B cell (primary cell): ENCODE data around the gene ADORA3. TPM values are rescaled to one million over a fixed set of nuclear protein-coding genes. Genes with fewer than 3 reads are reported as not detected.

Experiments used
- ATAC-seq: fragments of 200-7000 bp; cut with Tn5 transposase; one replicate; pipeline ENCODE4 v1.10.0; 2021; ENCODE audit warnings: low read depth, mild to moderate bottlenecking, moderate number of reproducible peaks, moderate library complexity
- CTCF ChIA-PET: fragments of 350-600 bp; sonication (Branson Sonifier 250); formaldehyde crosslinking; loops from one replicate; lab custom pipeline; 2021; ENCODE audit warnings: antibody characterized with exemption, inconsistent platforms; lab: Charles Lee
- POLR2A ChIA-PET: fragments of 350-600 bp; sonication (Branson Sonifier 250); formaldehyde crosslinking; loops from one replicate; lab custom pipeline; 2021; ENCODE audit warnings: antibody characterized with exemption; lab: Charles Lee
- DNase-seq: peaks from one replicate; pipeline ENCODE4 v3.0.0; 2013
- H2AFZ ChIP-seq: 2 replicates; pipeline ENCODE4 v1.6.1; 2012; ENCODE audit warnings: mild to moderate bottlenecking, low read depth, low read length; ENCODE audit not compliant: insufficient read depth, poor library complexity, severe bottlenecking
- H3K27ac ChIP-seq, 2 donors: 1 replicate in 1 of 2; 2 replicates in 1 of 2; pipeline ENCODE4 v1.5.1; 2012 to 2013; ENCODE audit warnings: low read length in 2 of 2, mild to moderate bottlenecking in 2 of 2, moderate library complexity in 1 of 2
- H3K27me3 ChIP-seq, 4 experiments: fragments of 200-600 bp in 1 of 4; sonication (generic) in 1 of 4; replicated peaks in 1 of 4; 1 replicate in 2 of 4; 2 replicates in 2 of 4; pipeline versions ENCODE4 v1.6.1 to v1.7.0; 2013 to 2016; ENCODE audit warnings: low read length in 3 of 4, mild to moderate bottlenecking in 2 of 4, mixed read lengths in 1 of 4, moderate library complexity in 1 of 4; ENCODE audit not compliant: insufficient read depth in 4 of 4, control insufficient read depth in 3 of 4; ENCODE audit errors: control extremely low read depth in 1 of 4
- H3K36me3 ChIP-seq, 2 experiments: replicated peaks in 1 of 2; 1 replicate in 1 of 2; 2 replicates in 1 of 2; pipeline versions ENCODE4 v1.6.1 to v1.7.1; 2013; ENCODE audit warnings: low read length in 1 of 2; ENCODE audit not compliant: insufficient read depth in 2 of 2, control insufficient read depth in 1 of 2; ENCODE audit errors: control extremely low read depth in 1 of 2, extremely low read depth in 1 of 2
- H3K4me1 ChIP-seq, 2 donors: fragments of 200-600 bp in 1 of 2; sonication (generic) in 1 of 2; 1 replicate in 1 of 2; 2 replicates in 1 of 2; pipeline versions ENCODE4 v1.5.1 to v1.6.1; 2013 to 2017; ENCODE audit warnings: low read length in 2 of 2; ENCODE audit not compliant: control insufficient read depth in 2 of 2, insufficient read depth in 2 of 2
- H3K4me2 ChIP-seq: replicated peaks from 2 replicates; pipeline ENCODE3; 2012; ENCODE audit warnings: mild to moderate bottlenecking, low read depth, low read length; ENCODE audit not compliant: poor library complexity, severe bottlenecking
- H3K4me3 ChIP-seq, 5 experiments: fragments of 200-600 bp in 1 of 5; sonication (generic) in 1 of 5; 1 replicate in 3 of 5; 2 replicates in 2 of 5; pipeline versions ENCODE4 v1.5.1 to v1.7.0; 2011 to 2016; ENCODE audit warnings: low read length in 4 of 5, mild to moderate bottlenecking in 4 of 5, low read depth in 2 of 5, control low read depth in 1 of 5, moderate library complexity in 1 of 5; ENCODE audit not compliant: insufficient read depth in 1 of 5; ENCODE audit errors: control extremely low read depth in 1 of 5, extremely low read depth in 1 of 5
- H3K79me2 ChIP-seq: fragments of 200-600 bp; sonication (generic); one replicate; pipeline ENCODE4 v1.6.0; 2016; ENCODE audit warnings: low read length; ENCODE audit not compliant: control insufficient read depth, insufficient read depth
- H3K9ac ChIP-seq: fragments of 200-600 bp; sonication (generic); 2 replicates; pipeline ENCODE4 v1.6.1; 2017; ENCODE audit warnings: mild to moderate bottlenecking, low read length, moderate library complexity
- H3K9me3 ChIP-seq, 3 donors: one replicate each; pipeline versions ENCODE4 v1.6.1 to v1.7.1; 2013; ENCODE audit warnings: low read length in 2 of 3; ENCODE audit not compliant: control insufficient read depth in 2 of 3, insufficient read depth in 1 of 3; ENCODE audit errors: control extremely low read depth in 1 of 3
- H4K20me1 ChIP-seq: 2 replicates; pipeline ENCODE4 v1.6.0; 2012; ENCODE audit warnings: mild to moderate bottlenecking, low read length; ENCODE audit not compliant: insufficient read depth, control insufficient read depth, poor library complexity, severe bottlenecking
- H3K27ac Mint-ChIP-seq: one replicate; pipeline ENCODE4 v1.8.0; 2021; ENCODE audit warnings: mixed read lengths
- H3K27me3 Mint-ChIP-seq: one replicate; pipeline ENCODE4 v1.8.0; 2021; ENCODE audit warnings: mixed read lengths
- H3K4me1 Mint-ChIP-seq: one replicate; pipeline ENCODE4 v1.8.0; 2021; ENCODE audit warnings: mixed read lengths
- H3K4me3 Mint-ChIP-seq: one replicate; pipeline ENCODE4 v1.8.0; 2021; ENCODE audit warnings: mixed read lengths
- H3K9me3 Mint-ChIP-seq: one replicate; pipeline ENCODE4 v1.8.0; 2022; ENCODE audit warnings: mixed read lengths; ENCODE audit not compliant: insufficient read depth
- EZH2 ChIP-seq: IDR thresholded peaks from 2 replicates; pipeline ENCODE4 v1.6.1; 2012; ENCODE audit warnings: borderline replicate concordance, low read depth, mild to moderate bottlenecking, moderate library complexity, low read length; ENCODE audit not compliant: insufficient read depth, poor library complexity, severe bottlenecking
- WGBS: methylation state at CpG from one replicate; pipeline ENCODE4 v1.1.5; 2013; ENCODE audit warnings: missing lambda C conversion rate; ENCODE audit not compliant: insufficient coverage; 5-methylcytosine and 5-hydroxymethylcytosine counted together
- intact Hi-C: fragments of 100-400 bp; cut with micrococcal nuclease; formaldehyde crosslinking; loops from one replicate; pipeline ENCODE4 v1.10.0; 2022
- polyA plus RNA-seq: library from polyadenylated mRNA; depleted of rRNA; stranded (reverse); fragments of >200 nt; gene quantifications from 2 replicates; pipeline ENCODE4 v1.2.3, GENCODE V29; 2012
- total RNA-seq, 2 donors: library from RNA; stranded (reverse); fragments of 120-200 nt in 1 of 2; gene quantifications; 1 replicate in 1 of 2; 2 replicates in 1 of 2; pipeline versions ENCODE4 v1.2.3 to v1.2.4, GENCODE V29; 2013 to 2022
- TF ChIP-seq, protein P1 (sequence below): fragments of 200-600 bp; IDR thresholded peaks from one replicate; pipeline ENCODE4 v1.8.0; 2022; ENCODE audit warnings: antibody characterized with exemption, mild to moderate bottlenecking

The ADORA3 gene
- total and polyA plus RNA-seq, 2 donors (not counting 1 experiment from before 2014, with no cell fraction given) = 0.04 to 0.39 TPM

DNA sequence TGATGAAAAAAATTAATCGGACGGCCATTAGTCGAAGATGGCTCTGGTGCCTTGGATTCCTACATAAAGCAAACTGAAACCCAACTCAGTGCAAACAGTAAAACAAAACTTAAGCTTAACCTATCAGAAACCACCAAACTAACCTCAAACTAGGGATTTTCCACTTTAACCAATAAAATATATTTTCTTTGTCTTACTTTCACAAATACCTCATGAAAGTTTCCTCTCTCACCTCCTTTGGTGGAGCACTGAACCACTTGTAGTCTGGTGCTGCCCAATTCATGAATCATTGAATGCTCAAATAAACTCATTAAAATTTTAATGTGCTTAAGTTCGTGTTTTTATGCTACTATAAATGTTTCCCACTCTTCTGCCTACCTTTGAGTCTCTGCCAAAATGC lies 7.0 kb downstream of the ADORA3 start:
- 96% methylated on average over 4 of the region's 4 CpGs for WGBS
- ATAC-seq = no peak
- intact Hi-C loops = no loop called here

DNA sequence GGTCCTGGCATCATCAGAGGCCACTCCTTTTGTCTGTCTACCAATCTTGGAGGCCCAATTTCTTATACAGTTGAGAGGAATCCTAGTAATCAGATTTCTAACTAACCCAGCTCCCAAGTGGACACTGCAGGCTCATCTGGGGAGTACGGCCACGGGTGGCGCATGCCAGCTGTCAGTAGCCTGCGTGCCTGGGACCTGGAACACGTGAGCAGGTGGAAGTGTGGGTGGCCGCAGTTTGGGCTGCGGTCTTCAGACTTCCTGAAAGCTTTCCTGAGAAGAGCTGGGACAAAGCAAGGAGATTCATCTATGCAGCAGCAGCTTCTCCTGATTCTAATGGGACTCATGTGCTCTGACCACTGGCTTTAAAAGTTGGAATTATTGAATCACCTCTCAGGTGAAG lies 12.4 kb downstream of the ADORA3 start:
- peaks cover 9% of the 10 kb centered on the region for H3K4me1 Mint-ChIP-seq
- intact Hi-C loops = no loop called here
- 96% methylated on average over 7 of the region's 7 CpGs for WGBS
- Histone ChIP-seq H4K20me1 (no peaks in the 10 kb centered on the region), H3K27me3 (no peaks in the 10 kb centered on the region), H3K79me2 (no peaks in the 10 kb centered on the region), H3K36me3 (no peaks in the 10 kb centered on the region), H3K4me2 (no peak overlapping the region), H3K9me3 (peaks cover 0 to under 1% (median 0%) of the 10 kb centered on the region in 3 donors), H3K9ac (no peak overlapping the region), H3K4me3 (no peak overlapping the region), H3K27ac (no peak overlapping the region), H3K4me1 (no peaks in the 10 kb centered on the region), H2AFZ (no peak overlapping the region)
- ChIA-PET POLR2A (interaction anchor here (0.7 kb wide), 1 partner anchor 17 kb away, joined by 3 read pairs; no protein-coding TSS in a partner anchor), CTCF (interaction anchor here (1.2 to 4.3 kb wide), 3 partner anchors 16 to 224 kb away, joined by 3 to 51 read pairs (median 4); no protein-coding TSS in a partner anchor)
- DNase-seq (no peak), ATAC-seq (no peak)
- no peaks in the 10 kb centered on the region for H3K27me3 Mint-ChIP-seq
- no peak overlapping the region for H3K4me3 Mint-ChIP-seq
- TF ChIP-seq EZH2 = no peak
- TF ChIP-seq, protein P1, sequence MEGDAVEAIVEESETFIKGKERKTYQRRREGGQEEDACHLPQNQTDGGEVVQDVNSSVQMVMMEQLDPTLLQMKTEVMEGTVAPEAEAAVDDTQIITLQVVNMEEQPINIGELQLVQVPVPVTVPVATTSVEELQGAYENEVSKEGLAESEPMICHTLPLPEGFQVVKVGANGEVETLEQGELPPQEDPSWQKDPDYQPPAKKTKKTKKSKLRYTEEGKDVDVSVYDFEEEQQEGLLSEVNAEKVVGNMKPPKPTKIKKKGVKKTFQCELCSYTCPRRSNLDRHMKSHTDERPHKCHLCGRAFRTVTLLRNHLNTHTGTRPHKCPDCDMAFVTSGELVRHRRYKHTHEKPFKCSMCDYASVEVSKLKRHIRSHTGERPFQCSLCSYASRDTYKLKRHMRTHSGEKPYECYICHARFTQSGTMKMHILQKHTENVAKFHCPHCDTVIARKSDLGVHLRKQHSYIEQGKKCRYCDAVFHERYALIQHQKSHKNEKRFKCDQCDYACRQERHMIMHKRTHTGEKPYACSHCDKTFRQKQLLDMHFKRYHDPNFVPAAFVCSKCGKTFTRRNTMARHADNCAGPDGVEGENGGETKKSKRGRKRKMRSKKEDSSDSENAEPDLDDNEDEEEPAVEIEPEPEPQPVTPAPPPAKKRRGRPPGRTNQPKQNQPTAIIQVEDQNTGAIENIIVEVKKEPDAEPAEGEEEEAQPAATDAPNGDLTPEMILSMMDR = no peak
- no peak overlapping the region for H3K27ac Mint-ChIP-seq
- H3K9me3 Mint-ChIP-seq = no peaks in the 10 kb centered on the region

More for the DNA sequence above, 7.0 kb downstream of the ADORA3 start:
- H3K9me3 Mint-ChIP-seq = no peaks in the 10 kb centered on the region
- Histone ChIP-seq H3K79me2 (no peaks in the 10 kb centered on the region), H3K4me1 (peaks cover 5 to 9% of the 10 kb centered on the region in 2 donors), H3K9ac (no peak overlapping the region), H3K27me3 (no peaks in the 10 kb centered on the region), H3K4me3 (no peak overlapping the region), H3K36me3 (no peaks in the 10 kb centered on the region), H3K9me3 (peaks cover 0 to 4% (median 3%) of the 10 kb centered on the region in 3 donors), H2AFZ (no peak overlapping the region), H4K20me1 (no peaks in the 10 kb centered on the region), H3K27ac (no peak overlapping the region), H3K4me2 (no peak overlapping the region)
- CTCF ChIA-PET = interaction anchor here (0.8 to 1.3 kb wide), 2 partner anchors 11 to 15 kb away, joined by 4 to 5 read pairs; no protein-coding TSS in a partner anchor
- H3K27me3 Mint-ChIP-seq = no peaks in the 10 kb centered on the region
- peaks cover 12% of the 10 kb centered on the region for H3K4me1 Mint-ChIP-seq
- no peak for DNase-seq
- H3K27ac Mint-ChIP-seq = no peak overlapping the region
- POLR2A ChIA-PET = interaction anchor here (0.6 to 1.0 kb wide), 2 partner anchors 12 to 192 kb away, joined by 4 read pairs; no protein-coding TSS in a partner anchor
- no peak for TF ChIP-seq EZH2
- TF ChIP-seq, protein P1 = no peak
- H3K4me3 Mint-ChIP-seq = no peak overlapping the region
